RWPE1 (cell line): ENCODE data around the gene NCOA1.

Experiments used
- CTCF ChIA-PET: fragments of 350-600 bp; sonication (Branson Sonifier 250); formaldehyde crosslinking; extraction: SDS; loops from one replicate; lab custom pipeline; 2021; lab: Yijun Ruan, JAX
- POLR2A ChIA-PET: fragments of 400-600 bp; formaldehyde crosslinking; extraction: SDS; loops from one replicate; lab custom pipeline; 2020; ENCODE audit warnings: antibody characterized with exemption; ENCODE audit not compliant: low non-redundant PET; lab: Yijun Ruan, JAX
- DNase-seq: peaks from one replicate; pipeline ENCODE4 v3.0.0; 2012; ENCODE audit warnings: low spot score
- H3K27ac ChIP-seq: fragments of 450-650 bp; 2 replicates; pipeline ENCODE4 v1.5.1; 2017
- TF ChIP-seq, protein P1 (sequence below): fragments of 450-650 bp; conservative IDR thresholded peaks from 2 replicates; pipeline ENCODE4 v1.5.1; 2017; ENCODE audit warnings: low read depth, mild to moderate bottlenecking

Gene NCOA1

DNA sequence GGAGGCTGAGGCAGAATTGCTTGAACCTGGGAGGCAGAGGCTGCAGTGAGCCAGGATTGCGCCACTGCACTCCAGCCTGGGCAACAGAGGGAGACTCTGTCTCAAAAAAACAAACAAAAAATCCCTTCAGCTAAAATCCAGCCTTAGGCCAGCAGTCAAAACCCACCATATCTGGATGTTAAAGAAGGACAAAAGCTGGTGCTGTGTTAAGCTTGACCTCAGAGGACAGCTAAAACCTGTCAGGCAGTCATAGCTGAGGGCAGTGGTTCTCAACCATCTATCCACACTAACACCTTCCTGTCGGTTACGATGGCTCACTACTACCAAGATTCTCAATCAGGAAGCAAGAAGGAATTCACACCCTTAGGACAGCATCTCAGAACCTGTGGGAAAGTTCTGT, 292.6 kb downstream of the NCOA1 start:
- TF ChIP-seq, protein P1, sequence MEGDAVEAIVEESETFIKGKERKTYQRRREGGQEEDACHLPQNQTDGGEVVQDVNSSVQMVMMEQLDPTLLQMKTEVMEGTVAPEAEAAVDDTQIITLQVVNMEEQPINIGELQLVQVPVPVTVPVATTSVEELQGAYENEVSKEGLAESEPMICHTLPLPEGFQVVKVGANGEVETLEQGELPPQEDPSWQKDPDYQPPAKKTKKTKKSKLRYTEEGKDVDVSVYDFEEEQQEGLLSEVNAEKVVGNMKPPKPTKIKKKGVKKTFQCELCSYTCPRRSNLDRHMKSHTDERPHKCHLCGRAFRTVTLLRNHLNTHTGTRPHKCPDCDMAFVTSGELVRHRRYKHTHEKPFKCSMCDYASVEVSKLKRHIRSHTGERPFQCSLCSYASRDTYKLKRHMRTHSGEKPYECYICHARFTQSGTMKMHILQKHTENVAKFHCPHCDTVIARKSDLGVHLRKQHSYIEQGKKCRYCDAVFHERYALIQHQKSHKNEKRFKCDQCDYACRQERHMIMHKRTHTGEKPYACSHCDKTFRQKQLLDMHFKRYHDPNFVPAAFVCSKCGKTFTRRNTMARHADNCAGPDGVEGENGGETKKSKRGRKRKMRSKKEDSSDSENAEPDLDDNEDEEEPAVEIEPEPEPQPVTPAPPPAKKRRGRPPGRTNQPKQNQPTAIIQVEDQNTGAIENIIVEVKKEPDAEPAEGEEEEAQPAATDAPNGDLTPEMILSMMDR = no peak
- ChIA-PET POLR2A (no interaction called here), CTCF (no interaction called here)
- DNase-seq = no peak
- H3K27ac ChIP-seq = no peak overlapping the region

DNA sequence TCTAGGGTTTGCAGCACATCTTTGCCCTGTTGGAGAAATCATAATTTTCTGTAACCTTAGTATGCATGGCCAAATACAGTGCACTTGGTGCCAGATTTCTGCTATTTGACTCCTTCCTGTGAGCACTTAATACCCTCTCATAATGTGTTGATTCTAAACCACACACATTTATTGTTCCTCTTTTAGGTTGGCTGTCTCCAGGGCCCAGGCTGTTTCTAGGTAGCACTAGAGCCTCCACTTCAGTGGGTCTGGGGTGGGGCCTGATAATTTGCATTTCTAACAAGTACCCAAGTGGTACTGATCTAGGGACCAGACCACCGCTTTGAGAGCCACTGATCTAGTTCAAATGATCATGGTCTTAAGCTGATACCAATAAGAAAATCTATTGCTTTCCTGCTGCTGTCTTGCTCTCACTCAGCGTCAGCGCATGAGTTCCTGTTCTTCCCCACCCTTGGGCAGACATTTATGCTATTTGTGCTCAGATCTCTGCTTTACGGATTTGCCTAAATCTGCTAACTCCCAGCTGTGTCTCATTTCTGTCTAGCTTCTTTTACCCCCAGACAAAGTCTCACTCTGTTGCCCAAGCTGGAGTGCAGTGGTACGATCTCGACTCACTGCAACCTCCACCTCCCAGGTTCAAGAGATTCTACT, 294.7 kb downstream of the NCOA1 start:
- no peak overlapping the region for H3K27ac ChIP-seq
- POLR2A ChIA-PET = no interaction called here
- TF ChIP-seq, protein P1 = no peak
- no peak for DNase-seq
- CTCF ChIA-PET = interaction anchor here (0.7 kb wide), 1 partner anchor 89 kb away, joined by 4 read pairs; no protein-coding TSS in a partner anchor

DNA sequence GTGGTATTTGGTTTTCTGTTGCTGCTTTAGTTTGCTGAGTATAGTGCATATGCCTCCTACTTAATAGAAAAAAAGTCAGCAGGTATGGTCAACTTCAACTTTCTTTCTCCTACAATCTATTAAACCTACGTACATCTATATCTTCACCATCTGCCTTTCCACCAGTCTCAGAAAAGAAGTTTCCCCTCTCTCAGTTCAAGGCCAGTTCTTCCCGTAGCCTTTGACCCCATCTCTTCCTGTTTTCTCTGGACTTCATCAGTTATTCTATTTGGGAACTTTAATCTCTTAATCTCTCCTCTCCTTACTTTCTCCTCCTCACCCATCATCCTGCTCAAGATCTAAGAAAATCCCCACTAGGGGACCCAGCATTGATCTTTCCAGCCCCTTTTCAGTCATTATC, 296.5 kb downstream of the NCOA1 start:
- H3K27ac ChIP-seq = no peak overlapping the region
- DNase-seq = no peak
- POLR2A ChIA-PET = no interaction called here
- TF ChIP-seq, protein P1 = no peak
- CTCF ChIA-PET = no interaction called here

DNA sequence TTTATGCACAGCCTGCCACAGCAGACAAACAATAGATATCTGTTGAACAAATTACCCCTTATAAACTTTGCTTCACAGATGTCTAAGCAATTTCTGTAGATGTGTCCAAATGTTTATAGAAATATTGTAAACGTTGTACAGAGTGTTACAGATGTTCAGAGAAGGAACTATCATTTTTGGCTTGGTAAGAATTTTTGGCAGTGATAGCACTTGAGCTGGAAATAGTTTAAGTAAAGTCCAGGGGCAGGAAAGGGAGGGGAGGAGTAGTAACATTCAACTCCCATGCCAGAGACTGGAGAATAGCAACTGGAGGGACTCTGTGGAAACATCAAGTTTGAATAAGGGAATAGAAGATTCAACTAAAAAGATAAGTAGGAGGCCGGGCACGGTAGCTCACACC, 297.8 kb downstream of the NCOA1 start:
- CTCF ChIA-PET = interaction anchor here (0.9 kb wide), 1 partner anchor 367 kb away, joined by 3 read pairs; no protein-coding TSS in a partner anchor

DNA sequence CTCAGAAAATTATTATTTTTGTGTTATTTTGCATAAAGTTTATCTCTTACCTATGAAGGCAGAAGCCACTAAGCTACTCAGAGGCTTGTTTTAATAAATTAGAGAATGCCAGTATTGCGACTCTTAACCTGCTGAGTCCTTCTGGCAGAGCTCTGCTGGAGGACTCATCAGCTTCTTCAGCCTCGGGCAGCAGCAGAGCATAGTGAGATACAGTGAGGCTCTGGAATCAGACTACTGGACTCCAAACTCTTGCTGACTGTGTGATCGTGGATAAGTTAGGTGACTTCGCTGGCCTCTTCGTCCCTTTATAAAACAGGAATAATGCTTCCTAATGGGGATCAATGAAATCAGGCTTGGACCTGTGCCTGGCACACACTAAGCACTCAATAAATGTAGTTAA, 300.4 kb downstream of the NCOA1 start:
- TF ChIP-seq, protein P1 = no peak; the same call in 1 of the 2 replicates
- ChIA-PET POLR2A (no interaction called here), CTCF (interaction anchor here (0.6 to 0.7 kb wide), 3 partner anchors 10 to 146 kb away, joined by 3 to 4 read pairs (median 3); no protein-coding TSS in a partner anchor)
- DNase-seq = no peak
- no peak overlapping the region for H3K27ac ChIP-seq

More for the DNA sequence above, 297.8 kb downstream of the NCOA1 start:
- DNase-seq = no peak
- TF ChIP-seq, protein P1 = no peak
- no peak overlapping the region for H3K27ac ChIP-seq
- POLR2A ChIA-PET = no interaction called here

DNA sequence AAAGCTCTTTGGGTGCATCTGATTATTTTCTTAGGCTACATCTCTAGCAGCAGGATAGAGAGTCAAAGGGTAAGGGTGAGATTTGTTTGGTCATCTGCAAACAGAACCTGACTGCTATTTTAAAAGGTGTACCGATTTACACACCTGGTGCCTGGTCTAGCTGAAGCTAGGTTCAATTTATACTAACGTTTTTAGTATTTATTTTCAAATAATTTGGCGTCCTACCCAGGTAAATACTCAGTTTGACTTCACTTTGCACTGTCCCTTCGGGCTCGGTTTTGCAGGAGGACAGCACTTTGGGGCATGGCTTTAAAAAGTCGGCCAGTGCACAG, 301.5 kb downstream of the NCOA1 start:
- POLR2A ChIA-PET = no interaction called here
- no peak for DNase-seq
- TF ChIP-seq, protein P1 = no peak
- CTCF ChIA-PET = interaction anchor here (0.6 to 1.6 kb wide), 7 partner anchors 14 to 434 kb away, joined by 3 to 13 read pairs (median 4); no protein-coding TSS in a partner anchor
- peak overlapping the region; percentile 94 for H3K27ac ChIP-seq
